Ramos (cell line): ENCODE data around the gene TNNT2.

ENCODE experiments used
- in situ Hi-C: fragments of 300-500 bp; cut with MboI; formaldehyde crosslinking; loops from one replicate; pipeline ENCODE4 v1.14.3; 2022; ENCODE audit warnings: low sequenced_read_pairs; ENCODE audit not compliant: unreplicated experiment

The TNNT2 gene

DNA sequence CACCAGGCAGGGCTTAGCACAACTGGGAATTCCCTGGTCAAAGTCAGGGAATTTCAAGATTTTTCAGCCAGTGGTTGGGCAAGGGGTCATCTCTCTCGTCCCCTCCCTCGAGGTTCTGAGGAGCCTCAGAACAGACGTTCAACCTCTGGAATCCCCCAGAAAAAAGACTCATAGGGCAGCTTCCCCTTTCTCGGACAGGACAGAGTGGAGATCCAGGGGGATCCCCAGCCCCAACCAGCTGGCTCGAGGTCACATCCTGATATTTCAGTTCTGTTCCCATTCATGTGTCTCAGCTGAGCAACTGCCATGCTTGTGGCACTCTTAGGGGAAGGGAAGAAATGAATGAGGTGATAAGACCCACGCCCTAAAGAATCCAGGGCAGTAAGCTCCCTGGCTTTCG is 26.6 kb upstream of the TNNT2 start:
- in situ Hi-C loops: no loop called here

DNA sequence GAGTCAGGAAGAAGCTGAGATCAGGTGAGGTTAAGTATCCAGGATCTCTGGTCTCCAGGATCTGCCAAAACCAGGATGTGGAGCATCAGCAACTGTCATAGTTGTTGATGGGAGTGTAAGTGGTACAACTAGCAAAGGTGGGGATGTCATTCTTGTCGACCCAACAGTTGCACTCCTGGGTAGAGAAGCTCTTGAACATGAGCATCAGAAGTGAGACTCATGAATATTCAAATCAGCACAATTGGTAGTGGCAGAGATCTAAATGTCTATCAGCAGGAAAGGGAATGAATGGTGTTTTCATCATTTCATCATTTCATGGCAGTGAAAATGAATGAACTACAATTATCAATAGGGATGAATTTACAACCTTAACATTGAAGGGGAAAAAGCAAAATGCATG is 25.9 kb upstream of the TNNT2 start:
- in situ Hi-C loops: no loop called here

DNA sequence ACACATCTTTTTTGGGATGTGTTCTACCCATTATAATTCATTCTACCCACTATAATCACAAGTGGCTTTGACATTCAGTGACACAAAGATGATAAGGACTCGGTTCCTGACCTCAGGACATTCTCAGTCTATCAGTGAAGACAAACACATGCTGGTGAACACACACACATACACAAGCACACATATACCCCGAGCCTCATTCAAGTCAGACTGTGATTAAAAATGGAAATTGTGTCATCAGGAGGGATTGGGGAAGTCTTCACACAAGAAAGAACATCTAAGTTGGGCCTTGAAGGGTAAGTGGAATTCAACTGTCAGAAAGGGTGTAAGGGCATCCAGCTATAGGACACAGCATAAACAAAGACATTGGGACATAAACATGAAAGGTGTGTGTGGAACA is 24.2 kb upstream of the TNNT2 start:
- in situ Hi-C loops: no loop called here

DNA sequence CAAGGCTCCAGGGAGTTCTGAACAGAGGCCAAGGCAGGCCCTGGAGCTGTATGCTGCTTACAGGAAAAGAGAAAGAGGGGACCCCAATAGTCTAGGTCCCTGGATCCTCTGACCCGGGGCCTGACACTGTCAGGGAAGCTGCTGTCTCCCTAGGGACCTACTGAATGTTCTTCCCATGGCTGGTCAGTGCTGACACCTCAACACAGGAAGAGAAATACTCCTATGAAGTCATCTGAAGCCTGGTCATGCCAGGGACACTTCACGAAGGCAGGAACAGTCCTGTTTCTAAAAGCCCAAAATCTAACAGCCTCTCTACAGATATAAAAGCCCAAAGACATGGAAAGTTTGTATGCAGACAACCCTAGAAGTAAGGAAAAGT is 23.4 kb upstream of the TNNT2 start:
- in situ Hi-C loops: no loop called here

DNA sequence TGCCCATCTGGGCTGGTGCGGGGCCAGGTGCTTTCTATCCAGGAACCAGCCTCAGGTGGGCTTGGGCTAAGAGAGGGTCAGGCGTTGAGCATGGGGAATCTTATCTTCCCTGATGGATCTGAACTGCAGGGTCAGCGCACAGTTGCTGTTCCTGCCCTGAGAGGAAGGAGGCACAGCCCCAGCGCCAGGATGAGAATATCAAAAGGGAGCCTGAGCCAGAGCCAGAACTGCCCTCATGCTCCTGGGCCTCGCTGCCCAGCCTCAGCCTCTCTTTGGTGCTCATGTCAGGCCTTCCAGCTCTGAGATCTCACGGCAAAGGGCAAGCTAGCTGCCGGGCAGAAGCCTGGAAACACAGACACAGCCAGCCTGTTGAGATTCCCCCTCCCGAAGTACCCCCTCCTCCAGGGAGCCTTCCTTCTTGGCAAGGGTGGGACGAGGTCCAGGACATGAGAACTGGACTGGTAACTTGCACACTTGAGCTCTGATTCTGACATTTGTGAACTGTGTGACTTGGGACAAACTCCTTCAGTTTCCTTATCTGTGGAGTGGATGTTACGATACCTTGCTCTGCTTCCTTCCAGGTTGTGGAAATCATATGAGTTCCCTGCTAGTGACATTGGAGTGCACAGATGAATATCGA is 22.9 kb upstream of the TNNT2 start:
- in situ Hi-C loops: no loop called here

DNA sequence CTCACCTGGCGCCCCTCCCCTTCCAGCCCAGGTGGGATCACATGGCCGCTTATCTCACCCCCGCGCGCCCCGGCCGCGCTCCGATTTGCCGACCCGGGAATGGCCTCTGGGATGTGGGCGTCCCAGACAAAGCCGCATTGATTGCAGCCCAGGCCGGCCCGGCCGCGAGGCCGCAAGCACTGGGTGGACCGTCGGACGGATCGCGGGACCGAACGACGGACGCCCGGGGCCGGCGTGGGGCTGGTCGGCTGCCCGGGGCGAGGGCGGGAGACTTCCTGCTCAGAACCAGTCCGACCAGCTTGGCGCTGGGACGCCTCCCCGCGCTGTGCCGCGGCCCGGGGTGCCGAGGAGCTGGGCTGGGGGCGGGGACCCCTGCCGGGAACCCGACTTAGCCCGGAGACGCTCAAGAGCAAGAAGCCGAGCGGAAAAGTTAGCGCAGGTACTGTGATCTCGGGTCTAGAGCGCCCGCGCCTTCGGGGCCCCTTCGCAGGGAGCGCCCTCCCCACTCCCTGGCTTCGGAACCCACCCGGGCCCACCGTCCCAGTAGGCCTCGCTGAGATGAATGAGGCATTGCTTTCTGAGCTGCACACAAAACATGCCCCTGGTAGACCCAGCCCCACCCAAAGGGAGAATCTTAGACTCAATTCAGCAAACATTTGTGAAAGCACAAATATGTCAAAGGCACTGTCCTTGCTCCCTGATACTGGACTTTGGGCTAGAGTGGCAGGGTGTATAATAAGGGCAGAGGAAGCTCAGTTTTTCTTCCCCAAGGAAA is 22.1 kb upstream of the TNNT2 start:
- in situ Hi-C loops: no loop called here

DNA sequence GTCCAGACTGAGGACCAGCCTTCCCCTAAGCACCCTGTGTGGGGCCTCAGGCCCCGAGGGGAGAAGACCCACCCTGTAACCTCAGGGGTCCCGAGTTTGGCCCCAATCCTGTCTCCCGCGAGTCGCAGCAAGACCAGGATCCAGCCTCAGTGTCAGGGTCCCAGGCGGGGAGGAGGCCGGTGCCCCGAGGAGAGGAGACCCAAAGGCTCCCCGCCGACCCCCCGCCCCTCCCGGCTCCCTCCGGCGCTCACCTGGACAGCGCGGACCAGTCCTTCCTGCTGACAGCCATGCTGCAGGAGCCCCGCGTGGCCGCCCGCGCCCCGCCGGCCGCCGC is 21.5 kb upstream of the TNNT2 start, which contains the start of gene LAD1:
Gene LAD1, minus strand, starts transcription at position 307 of the 334 bp plus-strand sequence. Its CDS starts 18 bp downstream, at position 289.
- in situ Hi-C loops: no loop called here

DNA sequence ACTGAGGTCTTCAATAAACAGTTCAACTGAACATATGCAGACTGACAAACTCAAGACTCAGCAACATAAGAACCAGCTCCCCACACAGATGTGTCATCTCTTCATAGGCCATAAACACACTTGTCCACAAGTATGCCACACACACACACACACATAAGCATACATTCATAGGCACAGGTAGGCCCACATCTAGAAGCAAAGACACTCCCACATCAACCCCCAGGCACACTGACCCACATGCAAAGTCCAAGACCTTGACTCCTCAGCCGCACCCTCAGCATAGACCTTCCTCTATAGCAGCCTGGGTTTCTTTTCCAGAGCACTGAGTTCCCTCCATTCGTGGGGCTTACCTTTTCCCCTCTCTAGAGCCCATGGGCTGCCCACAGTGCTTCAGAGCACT is 20.2 kb upstream of the TNNT2 start:
- in situ Hi-C loops: no loop called here

DNA sequence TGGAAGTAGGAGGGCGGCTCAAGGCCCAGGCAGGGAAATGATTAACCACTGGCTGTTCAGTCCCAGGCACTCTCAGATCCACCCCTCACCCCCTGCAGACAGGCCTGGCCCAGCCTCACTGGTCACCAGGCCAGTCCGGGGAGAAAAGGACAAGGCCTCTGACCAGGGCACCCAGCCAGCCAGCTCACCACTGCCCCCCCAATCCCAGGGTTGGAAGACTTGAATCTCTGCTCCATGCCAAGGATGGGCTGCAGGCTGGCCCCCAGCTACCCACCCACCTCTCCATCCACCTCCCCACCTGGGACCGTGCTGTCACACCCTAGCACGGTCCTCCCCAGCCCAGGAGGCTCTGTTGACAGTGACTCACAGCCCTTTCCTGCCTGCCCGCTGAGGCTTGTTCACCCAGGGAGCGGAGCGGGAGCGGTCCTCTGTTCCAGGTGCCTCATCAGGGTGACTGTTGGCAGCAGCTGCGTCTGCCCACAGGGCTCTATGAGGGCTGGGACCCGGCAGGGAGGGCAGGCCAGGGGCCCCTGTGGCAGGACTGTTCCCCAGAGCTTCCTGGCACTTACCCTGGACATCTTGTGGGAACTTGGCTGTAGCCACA is 19.5 kb upstream of the TNNT2 start:
- in situ Hi-C loops: no loop called here

DNA sequence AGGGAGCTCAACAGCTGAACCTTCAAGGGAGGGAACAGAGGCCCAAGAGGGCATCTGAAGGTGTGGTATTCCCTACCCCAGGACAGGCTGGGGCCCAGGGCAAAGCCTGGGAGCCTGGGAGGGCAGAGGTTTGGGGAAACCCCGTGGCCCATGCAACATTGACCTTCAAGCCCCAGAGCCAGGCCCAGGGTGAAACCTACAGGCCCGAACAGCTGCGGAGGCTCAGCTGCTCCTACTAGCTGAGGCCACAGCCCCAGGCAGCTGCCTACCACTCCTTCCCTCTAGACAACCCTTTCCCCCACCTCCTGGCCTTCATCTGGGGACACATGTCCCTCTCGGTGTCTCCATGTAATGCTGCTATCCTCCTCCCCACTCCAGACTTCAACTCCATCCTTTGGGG is 18.5 kb upstream of the TNNT2 start:
- in situ Hi-C loops: no loop called here

DNA sequence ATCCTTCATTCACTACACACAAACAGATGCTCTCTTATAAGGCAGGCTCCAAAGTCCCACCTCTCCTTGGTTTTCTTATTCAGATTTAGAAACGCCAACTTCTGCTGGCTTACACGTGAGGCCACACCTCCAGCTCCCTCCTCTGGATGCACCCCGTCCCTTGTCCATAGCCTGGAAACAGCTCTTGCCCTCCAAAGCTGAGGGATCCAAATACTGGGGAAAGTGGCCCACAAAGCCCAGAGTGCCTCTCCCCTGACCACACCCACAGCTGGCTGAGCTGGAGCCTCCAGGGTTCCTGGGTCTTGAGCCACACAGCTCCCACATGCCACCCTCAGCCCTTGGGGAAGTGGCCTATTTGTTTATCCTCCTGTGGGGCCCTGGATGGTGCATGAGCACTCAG is 17.1 kb upstream of the TNNT2 start:
- in situ Hi-C loops: no loop called here

DNA sequence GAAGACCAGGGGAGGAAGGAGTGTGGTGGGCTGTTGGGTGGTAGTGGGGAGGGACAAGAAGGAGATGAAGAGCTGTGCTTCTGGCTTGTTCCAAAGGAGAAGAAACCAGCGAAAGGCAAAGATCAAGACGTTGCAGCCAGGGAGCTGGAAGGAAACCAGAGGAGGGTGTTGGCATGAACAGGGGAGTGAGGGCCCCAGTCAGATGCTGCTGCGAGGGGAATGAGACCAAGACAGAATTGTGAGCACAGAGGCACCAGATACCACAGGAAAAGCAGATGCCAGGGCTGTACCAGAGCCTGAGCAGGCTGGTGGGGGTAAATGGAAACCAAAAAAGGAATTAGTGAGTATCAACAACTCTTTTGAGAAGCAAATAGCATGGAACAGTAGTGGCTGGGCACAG is 15.6 kb upstream of the TNNT2 start:
- in situ Hi-C loops: no loop called here

DNA sequence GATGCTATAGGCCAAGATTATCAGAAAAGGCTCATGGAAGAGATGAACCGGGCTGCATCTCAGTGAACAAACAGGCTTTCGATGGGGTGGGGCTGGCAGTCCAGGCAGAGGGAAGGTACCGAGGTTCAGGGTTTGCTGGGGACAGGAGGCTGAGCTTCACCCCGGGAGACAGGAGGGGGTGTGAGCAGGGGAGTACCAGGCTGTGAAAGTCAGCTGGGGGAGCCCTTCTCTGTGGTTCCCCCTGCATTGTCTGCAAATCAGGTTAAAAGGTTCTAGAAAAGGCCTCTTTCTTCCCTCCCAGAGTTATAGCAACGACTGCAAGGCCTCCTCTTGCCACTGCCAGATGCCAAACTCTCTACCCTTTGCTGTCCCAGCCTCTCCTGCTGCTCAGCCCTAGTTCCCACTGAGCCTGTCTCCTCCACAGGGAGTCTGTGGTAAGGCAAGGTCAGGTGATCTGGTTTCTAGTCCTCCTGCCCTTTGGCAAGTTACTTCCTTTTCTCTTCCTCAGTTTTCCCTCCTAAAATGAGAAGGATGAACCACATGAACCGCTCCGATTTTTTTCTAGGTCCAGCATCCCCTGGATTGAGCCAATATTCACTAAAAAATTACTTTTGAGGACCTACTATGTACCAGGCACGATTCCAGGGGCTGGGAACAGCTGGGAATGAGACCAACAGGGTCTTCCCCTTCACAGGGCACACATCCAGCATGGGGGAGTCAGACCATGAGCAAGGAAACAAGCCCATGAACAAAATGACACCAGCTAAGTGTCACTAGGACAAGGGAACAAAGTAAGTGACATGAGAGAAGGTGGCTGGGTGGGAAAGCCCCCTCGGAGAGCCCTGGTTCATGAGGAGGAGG is 14.4 kb upstream of the TNNT2 start:
- in situ Hi-C loops: no loop called here

DNA sequence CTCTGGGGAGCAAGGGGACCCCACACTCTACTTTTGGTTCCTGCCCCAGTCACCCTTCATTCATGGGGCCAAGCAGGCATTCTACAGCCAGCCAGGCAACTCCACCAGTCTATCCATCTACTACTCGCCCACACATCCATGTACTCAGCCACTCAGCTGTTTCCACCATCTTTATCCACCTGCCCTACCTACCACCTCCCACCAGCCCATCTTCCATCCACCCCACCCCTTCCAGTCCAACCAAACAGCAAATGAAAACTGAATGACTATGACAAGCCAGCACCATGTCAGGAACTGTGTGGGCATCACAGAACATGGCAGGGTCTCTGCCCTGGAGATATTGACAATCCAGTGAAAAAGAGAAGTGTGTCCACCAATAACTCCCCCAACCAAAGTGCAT is 13.7 kb upstream of the TNNT2 start:
- in situ Hi-C loops: no loop called here

DNA sequence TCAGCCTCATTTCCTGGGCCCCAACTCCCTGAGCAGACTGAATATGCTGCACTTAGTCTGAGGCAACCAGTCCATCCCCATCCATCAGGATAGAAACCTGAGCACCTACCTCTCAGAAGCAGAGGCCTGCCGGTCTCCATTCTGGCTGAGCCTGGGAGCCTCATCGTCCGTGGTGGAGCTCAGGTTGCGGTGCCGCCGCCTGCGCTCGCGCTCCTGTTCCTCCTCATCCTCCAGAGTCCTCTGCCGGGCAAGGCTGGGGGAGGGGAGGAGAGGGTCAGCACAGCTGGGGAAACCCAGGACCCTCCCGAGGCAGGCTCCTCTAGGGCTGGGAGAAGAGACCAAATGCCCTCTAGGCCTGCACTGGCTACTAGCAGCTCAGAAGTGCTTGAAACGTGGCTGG is 11.6 kb upstream of the TNNT2 start:
- in situ Hi-C loops: no loop called here

DNA sequence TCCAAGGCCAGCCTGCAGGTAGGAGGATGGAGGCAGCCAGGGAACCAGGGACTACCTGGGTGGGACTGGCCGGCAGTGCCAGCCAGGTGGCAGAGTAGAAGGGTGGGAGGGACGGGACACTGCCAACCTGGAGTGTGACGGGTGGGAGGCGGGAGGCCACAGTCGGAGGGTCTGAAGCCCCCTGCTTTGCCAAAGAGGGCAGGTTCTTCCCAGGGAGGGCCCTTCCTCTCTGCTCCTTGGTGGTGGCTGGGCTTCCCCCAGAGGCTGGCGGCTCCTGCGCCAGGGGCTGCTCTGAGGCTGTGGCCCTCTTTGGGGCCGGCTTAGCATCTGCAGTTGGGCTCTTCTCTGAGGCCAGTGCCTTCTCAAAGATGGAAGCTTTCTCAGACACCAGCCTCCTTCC is 8.7 kb upstream of the TNNT2 start:
- in situ Hi-C loops: no loop called here

DNA sequence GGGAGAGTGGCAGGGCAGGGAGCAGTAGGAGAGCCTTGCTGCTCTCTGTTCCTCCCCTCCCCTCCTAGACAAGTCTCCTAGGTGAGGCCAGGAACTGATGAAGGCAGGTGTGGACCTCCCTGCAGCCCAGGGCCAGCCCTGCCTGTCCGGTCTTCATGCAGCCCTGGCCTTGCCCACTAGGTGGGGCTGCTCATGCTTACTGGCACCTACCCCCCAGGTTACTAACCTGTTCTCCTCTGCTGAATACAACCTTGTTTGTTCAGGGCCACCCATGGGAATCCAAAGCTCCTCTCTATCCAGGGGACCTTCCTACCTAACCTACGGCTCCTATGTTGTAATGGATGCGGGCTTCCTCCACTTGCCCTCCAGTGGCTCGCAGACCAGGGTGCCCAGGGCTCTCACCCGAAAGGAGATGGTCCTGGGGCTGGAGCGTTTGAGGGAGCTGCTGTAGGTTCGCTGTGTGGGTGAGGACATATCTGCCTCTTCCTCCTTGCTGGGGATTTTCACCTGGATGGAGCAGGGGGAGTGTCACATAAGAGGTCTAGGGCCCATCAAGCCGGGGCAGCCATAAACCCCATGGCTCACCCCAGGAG is 7.9 kb upstream of the TNNT2 start:
- in situ Hi-C loops: no loop called here

DNA sequence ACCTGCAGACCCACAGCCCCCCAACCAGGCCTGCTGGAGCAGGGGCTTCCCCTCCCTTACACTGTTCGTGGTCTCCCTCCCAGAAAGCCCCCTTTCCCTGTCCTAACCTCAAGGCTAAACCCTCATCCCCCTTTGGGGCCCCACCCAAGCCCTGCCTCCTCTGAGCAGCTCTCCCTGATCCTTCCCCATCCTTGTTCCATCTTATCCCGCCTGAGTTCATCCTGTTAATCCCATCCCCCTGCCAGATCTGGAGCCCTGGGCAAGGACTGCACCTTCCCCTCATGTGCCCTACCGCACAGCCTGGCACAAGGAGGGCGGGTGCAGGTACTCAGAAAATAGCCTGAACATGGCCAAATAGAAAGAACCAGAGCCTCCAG is 6.9 kb upstream of the TNNT2 start:
- in situ Hi-C loops: no loop called here

DNA sequence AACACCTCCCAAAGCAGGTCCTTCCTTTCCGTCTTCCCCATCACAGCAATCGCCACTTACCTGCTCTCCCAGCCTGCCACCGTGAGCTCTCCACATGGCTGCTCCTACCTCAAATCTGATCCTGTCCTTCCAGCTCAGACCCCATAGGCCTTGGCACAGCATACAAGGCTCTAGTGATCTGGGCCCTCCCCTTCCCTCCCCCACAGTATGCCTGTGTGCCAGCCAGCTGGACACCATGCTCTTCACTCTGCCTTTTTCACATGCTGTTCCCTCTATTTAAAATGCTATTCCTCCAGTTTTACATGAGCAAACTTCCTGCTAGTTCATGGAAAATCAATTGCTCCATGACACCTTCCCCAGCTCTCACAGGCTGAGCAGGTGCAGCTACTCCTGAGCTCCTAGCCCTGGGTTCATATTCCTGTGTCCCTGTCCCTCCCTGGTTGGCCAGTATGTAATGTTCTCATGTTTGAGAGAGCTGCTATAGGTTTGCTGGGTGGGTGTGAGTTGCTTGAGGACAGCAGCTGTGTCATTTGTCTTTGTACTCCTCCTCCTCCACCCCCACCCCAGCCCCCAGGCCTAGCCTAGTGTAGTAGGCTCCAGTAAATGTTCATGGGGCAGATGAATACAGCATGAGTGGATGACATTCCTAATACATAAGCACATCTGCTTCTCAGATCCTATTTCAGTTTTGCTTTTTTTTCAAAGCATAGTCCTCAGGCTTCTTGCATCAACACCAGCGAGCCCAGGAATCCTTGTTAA is 6.3 kb upstream of the TNNT2 start:
- in situ Hi-C loops: no loop called here

DNA sequence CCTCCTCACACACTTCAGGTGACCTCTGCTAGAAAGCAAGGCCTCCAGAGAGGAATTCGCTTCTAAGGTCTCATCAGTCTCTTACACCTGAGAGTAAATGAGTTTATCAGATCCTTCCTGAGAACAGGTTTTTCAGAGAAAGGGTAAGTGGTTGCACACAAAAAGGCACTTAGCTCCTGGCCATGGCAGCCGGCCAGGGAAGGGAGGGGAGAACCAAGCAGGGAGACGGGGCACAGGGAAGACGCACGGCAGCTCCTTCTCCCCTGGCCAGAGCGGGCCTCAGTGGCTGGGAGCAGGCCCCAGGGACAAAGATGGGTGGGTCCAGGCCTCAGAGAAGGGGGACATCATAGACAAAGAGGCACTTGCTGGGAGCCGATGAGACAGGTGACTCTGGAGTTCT is 3.6 kb upstream of the TNNT2 start:
- in situ Hi-C loops: no loop called here
